ENCODE data around the gene LPO.
A peak's percentile ranks its signal among the peaks of the same experiment; 100 is the strongest.

The LPO gene

DNA sequence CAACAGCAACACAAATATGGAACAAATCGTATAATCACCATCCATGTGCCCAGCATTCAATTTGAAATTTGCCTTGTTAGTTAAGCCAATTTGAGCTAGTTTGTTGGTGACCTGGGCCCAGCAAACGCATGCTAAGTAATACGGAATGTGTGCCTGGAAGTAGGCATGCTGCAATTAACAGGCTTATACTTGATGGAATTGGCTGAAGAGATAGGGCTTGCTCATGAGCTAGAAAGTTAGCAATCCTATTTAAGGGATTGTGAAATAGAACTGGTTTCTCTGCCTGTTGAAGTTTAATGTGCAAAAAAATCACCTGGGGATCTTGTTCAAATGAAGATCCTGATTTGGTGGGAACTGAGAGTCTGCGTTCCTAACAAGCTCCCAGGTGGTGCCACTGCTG, 8.5 kb upstream of the LPO start:
- no peak for DNase-seq

DNA sequence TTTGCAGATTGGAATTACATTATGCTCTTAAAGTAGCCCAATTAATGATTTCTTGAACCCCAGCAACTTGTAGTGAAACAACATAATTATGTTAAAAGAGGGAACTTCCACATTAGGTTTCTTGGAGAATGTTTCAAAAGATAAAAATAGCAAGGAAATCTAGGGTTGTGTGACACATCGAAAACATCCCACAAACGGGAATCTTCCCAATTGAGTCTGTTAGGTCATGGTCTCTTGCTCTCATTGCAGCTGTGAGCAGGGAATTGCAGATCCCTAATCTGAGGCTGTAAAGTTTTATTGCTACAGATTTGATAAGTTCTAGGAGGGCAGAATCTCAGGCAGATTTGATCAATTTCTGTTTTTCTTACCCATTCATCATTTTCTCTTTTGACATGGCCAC, 6.7 kb upstream of the LPO start:
- DNase-seq = no peak

DNA sequence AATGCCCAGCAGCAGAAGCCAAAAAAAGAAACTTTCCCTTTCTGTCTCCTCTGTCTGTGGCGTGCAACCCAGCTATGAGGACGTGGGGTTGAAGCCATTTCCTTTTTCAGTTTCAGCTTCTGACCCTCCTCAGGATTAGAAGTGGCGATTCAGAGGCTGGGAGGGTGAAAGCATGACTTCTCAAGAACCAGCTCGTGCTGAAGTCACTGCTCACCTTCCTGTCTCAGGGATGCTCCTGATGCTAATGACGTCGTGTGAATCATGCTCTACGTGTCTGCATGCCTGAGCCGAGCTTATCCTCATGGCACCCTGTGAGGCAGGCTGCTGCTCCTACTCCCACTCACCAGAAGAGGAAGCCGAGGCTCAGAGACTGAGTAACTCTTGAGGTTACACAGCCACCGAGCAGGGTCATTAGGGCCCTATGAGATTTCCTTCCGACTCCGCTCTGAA, 5.7 kb upstream of the LPO start:
- no peak for DNase-seq

DNA sequence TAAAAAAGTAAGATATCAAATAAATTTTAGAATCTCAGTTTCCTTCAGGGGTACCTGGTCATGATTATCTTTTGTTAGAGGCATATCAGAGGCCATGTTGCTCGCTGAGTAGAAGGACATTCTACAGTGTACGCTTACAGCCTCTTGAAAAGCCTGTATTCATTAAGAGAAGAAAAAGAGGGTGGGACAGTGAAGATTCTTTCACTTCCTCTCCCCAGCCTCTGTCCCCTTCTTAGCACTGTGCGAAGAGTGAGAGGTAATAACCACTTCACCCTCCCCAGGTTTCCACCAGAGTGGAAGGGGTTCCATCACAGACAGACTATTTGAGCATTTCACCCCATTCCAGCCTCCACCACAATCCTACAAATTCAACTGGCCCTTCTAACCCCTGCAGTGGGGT, 4.8 kb upstream of the LPO start:
- no peak for DNase-seq

DNA sequence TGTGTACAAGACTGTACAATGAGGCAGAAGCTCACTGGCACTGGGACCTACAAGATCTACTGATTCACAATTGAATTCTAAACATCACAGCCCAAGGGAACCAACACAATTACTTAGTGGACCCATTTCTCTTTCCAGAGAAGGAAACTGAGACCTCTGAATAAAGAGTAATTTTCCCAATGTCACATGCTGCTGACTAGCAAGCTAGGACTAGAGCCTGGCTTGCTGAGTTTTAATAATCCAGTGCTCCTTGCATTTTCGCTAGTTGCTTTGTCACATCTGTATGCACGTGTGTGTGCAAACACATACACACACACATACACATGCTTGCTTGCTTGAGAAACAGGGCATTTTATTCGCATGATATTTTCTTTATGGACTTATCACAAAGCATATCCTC, 3.9 kb upstream of the LPO start:
- DNase-seq = no peak

DNA sequence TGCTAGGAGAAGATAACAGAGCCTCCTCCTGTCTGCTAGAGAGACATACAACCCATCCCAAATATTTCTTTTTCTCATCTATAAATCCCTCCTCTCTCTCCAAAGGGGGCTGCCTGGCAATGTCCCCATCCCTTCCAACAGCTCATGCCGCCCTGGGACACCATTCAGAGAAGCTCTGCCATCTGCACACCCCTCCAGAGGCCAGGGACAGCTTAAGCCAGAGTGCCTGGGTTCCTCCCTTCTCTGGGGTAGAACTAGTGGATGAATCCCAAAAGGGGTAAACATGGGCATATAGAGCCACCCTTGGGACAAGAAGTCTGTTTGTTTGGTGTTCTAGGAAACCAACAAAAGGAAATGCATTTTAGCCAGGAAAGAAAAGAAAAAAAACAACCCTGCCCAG, 2.6 kb upstream of the LPO start:
- DNase-seq = no peak

DNA sequence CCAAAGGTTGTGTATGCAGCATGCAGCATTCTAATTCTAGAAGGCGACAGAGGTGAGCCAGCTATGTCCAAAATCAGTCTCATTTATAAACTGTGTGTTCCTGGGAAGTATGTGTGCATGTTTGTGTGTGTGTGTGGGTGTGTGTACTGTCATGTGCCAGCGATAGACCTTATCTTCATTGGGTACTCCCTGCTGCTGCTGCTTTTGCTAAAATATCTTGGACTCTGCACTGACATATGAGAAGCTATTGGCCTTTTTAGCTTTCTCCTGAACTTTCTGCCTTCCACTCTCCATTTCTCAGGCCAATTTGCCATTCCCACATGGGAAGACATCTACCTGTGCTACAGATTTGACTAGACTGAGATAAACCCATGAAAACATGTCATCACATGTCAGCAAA, 2.0 kb upstream of the LPO start:
- no peak for DNase-seq

DNA sequence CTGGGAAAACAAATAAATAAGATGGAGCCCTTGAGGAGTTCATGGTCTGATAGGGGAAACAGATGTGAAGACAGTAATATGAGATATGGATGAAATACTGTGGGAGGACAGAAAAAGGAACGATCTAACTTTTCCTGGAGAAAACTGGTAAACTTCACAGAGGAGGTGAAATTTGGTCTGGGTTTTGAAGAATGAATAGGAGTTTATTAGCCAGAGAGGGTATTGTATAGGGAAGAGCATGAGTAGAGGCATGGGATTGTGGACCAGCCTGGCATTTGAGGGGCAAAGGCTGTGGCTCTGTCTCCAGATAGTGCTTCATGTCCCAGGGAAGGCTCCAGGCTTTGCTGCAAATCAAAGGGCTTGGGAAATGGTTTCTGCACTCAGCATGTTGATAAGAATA, 1.6 kb downstream of the LPO start:
- no peak for DNase-seq

DNA sequence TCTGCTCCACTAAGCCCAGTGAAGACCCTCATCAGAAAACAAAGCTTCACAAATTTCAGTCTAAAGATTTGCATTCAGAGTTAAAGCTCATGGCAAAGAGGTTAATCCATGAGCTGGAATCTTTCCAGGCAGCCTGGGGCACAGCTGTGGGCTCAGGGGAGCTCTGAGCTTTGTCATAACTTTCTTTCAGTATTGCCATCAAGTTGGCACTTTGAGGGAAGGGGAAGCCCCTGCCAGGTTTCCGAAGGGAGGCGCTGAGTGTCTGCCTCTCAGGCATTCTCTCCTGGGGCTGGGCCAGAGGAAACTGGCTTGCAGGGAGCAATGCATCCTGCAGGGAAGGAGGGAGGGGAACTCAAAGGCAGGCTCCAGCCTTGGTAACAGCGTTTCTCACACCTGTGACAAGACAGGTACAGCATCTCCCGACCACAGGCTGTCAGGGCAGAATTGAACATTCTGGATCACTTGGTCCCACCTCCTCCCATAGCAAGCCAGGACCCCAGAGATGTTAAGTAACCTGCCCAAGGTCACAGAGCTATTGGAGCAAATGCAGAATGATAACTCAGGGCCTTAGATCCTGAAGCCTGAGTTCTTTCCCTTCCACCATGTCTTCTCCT, 3.9 kb downstream of the LPO start:
- no peak for DNase-seq

DNA sequence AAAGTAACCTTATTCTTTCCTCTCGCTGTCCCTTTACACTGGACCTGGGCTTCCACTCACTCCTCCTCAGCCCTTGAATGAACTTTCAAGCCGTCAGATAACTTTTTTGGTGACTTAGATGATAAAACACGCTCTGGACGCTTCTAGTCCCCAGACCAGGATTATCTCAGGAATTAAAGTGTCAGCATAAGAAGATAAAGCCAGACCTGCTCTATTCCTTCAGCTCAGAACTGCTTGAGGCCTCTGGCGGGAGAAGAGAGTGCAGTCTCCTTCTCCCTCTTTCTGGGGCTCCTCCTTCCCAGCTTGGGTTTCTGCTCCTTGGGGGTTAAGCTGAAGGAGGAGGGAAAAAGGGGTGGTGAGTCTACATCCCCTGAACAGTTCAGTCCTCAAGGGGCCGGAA, 6.6 kb downstream of the LPO start:
- no peak for DNase-seq

DNA sequence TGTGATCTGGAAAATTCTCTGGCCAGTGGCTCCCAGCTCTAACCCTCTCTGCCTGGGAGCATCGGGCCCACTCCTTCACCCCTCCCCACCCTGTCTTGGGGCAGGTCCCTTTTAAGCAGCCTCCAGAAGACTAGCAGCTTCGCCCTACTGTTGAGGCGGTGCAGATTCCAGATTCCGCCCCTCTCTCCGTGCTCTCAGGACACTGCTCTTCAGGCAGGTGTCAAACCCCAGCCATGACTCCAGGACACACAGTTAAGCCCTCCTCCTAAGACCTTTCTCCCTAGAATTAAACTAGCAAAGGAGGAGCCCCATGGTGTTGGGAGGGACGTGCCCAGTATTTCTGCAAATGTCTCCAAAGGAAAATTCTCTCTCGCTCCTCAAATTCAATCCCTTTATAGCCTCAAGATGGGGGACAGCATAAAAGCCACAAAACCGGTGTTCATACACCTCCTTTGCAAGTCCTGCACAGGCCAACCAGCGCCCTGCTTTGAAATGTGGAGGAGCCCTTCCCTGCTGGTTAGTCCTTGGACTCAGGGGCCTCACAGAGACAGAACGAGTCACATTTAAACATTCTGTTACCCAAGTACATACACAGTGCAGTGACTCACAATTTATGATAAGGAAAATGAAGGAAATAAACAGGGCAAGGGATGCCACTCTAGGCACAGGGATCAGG, 7.2 kb downstream of the LPO start:
- no peak for DNase-seq

DNA sequence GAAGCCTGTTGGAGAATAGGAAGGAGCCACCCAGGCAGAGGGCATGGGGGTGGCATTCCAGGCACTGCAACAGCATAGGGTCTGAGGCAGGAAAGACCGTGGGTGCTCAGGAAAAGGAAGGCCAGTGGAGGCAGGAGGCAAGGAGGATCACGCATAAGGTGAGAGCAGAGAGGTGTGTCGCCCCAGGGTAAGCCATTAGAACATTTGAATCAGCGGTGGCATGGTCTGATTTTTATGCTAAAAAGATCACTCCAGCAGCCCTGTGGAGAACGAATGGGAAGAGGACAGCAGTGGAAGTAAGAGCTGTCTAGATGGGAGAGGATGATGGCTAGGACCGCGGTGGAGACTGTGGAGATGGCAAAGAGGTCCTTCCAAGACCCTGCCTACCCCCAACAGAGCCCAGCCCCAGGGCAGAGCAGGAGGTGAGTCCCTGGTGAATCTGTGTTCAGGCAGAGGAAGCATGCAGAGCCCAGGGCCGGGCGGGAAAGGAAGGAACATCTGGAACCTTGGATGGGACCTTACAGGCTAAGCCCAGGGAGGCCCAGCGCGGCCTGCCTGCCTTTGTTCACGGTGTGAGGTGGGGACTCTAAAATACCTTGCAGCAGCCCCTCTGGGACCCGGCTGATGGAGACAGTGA, 7.8 kb downstream of the LPO start:
- DNase-seq = no peak

DNA sequence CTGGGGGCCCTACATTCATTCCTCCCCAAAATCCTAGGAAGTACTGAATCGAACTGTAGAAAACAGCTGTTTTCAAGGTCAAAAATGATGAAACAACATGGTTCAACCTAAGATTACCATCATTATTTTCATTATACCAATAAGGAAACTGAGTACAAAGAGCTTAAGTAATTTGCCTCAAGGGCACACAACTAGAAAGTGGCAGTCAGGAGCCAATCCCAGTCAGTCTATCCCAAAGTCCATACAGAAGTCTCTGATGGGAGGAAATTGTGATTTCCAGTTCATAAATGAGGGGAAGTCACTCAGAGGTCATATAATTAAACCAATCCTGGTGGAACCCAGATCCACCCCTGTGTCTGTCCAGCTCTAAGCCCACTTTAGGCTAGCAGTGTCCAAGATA, 8.4 kb downstream of the LPO start:
- no peak for DNase-seq

DNA sequence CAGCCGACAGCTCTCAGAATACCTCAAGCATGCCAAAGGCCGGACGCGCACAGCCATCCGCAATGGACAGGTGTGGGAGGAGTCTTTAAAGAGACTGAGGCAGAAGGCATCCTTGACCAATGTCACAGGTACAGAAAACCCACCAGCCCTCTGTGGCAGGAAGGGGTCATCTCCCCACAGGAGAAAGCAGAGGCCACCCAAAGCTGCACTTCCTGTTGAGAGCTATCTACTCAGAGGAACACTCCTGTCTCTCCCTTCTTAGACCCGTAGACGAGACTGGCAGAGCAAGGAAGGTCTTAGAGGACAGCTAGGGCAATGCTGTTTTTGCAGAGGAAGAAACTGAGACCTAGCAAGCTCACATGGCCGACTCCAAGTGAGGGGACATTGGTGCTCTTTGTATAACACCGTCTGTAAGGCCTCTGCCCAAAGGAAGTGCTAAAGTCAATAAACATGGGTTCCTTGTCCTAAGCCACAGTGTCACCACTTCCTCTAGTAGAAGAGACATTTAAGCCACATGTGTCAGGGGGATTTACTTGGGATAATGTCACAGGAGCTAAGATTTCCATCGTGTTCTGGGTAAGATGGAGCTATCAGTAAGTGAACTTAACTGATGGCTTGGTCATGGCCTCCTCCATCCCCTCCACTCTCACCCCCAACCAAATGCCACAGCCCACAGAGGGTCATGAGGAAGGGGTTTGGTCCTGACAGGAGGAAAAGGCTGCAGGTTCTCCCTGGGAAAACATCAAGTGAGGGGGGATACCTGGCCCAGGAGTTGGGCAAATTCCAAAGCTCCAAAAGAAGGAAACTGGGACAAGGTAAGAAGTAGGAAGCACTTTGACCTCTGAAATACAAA, 9.4 kb downstream of the LPO start:
- DNase-seq = no peak

DNA sequence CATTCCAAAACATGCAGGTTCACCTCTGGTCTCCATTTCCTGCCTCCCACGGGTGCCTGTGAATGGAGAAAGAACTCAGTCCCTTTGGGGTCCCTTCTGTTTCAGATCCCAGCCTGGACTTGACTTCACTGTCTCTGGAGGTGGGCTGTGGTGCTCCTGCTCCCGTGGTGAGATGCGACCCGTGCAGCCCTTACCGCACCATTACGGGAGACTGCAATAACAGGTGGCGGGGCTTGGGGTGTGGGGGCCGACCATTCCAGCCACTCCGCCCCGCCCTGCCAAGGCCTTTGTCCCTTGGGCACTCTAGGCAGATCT, 10.5 kb downstream of the LPO start:
- DNase-seq = no peak

DNA sequence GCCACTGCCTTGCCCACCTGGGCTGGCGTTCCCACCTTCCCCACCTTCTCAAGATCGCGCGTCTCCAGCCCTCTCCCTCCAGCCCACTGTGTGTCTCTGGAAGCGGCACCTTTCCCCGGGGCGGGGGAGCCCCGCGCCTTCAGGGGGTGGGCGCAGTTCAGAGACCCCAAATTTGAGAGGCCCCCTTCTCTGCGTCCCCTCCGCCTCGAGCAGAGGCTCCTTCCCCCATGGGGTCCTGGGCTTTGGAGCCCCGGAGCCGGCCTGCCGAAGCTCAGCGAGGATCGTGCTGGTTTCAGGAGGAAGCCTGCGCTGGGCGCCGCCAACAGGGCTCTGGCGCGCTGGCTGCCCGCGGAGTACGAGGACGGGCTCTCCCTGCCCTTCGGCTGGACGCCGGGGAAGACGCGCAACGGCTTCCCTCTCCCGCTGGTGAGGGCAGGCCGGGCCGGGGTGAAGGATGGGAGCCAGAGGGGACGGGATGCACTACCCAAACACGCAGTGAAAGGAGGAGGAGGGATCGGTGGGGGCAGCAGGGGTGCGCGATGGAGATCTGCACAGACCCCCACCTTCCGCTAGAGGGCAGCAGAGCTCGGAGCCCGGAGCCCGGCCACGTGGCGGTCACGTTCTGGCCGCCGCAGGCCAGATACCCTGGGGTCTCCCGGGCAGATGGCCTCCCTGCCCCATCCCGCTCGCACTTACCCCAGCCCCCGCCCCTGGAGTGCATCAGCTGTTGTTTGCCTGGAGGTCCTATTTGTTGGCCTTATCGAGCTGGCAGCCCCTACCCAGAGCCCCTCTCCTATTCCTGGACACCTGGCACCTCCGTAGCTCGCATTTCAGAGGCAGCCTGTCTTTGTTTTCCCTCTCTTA, 11.1 kb downstream of the LPO start:
- peak; percentile 45 to 83 (median 63) for DNase-seq

DNA sequence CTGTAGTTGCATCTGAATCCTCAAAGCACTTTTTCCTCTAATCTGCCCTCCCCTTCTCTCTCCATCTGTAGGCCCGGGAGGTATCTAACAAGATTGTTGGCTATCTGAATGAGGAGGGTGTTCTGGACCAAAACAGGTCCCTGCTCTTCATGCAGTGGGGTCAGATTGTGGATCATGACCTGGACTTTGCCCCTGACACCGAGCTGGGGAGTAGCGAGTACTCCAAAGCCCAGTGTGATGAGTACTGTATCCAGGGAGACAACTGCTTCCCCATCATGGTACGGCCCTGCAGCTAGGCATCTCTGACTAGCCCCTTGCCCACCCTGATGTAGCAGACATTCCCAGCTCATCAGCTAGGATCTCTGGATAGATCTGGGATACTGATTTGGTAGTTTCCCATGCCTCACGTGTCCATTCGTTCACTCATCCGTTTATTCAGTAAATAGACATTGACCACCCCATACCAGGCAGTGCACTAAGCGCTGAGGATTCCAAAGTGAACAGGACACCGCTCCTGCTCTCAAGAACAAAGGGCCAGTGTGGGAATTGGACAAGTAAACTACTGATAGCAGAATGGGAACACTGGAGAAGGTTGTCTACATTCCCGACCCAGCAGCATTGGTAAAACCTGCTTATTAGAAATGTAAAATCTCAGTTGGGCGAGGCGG, 12.1 kb downstream of the LPO start:
- no peak for DNase-seq

DNA sequence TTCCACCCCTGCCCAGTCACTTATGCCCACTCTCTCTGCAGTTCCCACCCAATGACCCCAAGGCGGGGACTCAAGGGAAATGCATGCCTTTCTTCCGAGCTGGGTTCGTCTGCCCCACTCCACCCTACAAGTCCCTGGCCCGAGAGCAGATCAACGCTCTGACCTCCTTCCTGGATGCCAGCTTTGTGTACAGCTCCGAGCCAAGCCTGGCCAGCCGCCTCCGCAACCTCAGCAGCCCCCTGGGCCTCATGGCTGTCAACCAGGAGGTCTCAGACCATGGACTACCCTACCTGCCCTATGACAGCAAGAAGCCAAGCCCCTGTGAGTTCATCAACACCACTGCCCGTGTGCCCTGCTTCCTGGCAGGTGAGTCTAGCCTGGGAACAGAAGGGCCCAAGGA, 13.8 kb downstream of the LPO start:
- no peak for DNase-seq

DNA sequence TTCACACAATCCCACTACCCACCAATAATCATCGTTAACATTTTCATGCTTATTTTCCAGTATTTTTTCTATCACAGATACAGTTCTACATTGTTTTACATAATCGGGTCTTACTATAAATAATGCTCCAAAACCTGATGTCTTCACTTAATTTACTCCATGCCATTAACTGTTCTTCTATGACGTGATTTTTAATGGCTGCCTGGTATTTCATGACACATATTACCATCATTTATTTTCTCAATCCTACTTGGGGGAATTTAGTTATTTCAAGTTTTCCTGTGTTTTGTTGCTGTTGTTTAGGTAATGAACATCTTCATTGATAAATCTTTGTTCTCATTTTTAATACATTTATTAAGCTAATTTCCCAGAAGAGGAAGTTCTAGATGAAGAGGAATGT, 14.7 kb downstream of the LPO start:
- DNase-seq = no peak

DNA sequence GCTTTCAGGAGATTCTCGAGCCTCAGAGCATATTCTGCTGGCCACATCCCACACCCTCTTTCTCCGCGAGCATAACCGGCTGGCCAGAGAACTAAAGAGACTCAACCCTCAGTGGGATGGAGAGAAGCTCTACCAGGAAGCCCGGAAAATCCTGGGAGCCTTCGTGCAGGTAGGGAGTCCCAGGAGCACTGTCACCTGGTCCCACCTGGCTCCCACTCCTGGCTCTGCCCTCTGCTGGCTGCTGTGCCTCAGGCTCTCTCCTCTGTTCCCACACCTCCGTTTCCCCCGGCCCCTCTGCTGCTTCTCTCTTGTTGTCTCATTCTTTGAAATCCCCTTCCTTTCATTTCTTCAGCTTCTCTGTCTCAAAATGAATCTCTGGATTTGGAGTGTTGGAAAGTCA, 16.4 kb downstream of the LPO start:
- DNase-seq = no peak

DNA sequence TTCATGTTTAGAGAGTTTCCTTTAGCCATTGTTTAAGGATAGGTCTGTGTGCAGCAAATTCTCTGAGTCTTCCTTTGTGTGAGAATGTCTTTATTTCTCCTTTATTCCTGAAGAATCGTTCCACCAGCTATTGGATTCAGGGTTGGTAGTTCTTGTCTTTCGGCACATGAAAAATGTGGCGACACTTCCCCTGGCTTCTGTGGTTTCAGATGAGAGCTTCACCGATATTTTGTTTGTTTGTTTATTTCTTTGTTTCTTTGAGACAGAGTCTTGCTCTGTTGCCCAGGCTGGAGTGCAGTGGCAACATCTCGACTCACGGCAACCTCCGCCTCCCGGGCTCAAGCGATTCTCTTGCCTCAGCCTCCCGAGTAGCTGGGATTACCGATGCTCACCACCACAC, 23.8 kb downstream of the LPO start:
- no peak for DNase-seq

DNA sequence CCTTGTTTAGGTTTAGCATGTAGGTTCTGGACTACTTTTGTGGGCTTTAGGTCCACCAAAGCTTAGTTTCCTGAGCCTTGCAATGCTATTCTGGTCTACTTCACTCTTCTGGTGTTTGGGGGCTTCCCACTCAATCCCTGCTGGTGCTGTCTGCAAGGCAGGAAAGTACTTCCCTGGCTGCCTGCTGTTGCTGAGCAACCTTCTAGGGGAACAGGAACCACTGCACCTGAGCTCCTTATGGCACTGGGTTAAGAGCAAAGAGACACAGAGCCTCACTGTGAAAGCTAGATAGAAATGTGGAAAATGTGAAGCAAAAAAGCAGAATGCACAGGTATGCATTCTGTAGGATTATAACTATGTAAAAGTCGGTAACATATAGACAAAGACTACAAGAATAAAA, 25.4 kb downstream of the LPO start:
- no peak for DNase-seq

All from stimulated activated naive CD4-positive, alpha-beta T cell (primary cell).